Middle frontal gyrus (tissue), 1 donor: ENCODE measurements around the gene RHBDL2.
"Not testable (repeated sequence)": the region's sequence is repeated elsewhere in the genome, so short reads cannot be mapped to it uniquely, and the experiment has no call there.

Experiments
- DNase-seq: peaks from one replicate; pipeline ENCODE4 v3.0.0-alpha.2; 2015; ENCODE audit warnings: low spot score; ENCODE audit errors: extremely low spot score

RHBDL2 gene

DNA sequence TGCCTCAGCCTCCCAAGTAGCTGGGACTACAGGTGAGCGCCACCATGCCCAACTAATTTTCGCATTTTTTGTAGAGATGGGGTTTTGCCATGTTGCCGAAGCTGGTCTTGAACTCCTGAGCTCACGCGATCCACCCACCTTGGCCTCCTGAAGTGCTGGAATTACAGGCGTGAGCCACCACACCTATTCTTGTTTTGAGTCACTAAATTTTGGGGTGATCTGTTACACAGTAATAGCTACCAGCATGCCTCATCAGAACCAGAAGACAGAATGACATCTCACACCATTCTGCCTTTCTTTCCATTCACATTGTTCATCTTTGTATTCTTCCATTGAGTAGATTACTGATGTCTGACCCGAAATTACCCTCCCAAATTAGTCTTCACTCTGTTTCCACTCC lies 9.1 kb downstream of the RHBDL2 start:
- no peak for DNase-seq

DNA sequence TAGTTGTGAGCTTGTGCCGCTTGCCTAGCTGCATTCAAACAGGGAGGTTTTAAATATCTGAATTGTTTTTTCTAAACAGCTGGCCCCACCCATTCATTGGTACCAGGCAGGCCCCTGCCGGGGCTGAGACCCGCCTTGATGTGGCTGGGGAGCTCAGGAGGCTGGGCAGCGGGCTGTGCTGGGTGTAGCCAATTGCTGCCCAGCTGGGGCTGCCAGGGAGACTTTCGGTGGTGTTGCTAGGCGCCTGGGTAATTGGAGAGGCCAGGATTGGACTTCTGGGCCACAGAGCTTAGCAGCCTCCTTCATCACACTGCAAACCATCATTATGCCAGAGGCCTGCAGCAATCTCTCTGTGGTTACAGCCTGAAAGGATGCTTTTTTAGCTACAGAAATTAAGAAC lies 12.2 kb downstream of the RHBDL2 start:
- peak; percentile 80 for DNase-seq

DNA sequence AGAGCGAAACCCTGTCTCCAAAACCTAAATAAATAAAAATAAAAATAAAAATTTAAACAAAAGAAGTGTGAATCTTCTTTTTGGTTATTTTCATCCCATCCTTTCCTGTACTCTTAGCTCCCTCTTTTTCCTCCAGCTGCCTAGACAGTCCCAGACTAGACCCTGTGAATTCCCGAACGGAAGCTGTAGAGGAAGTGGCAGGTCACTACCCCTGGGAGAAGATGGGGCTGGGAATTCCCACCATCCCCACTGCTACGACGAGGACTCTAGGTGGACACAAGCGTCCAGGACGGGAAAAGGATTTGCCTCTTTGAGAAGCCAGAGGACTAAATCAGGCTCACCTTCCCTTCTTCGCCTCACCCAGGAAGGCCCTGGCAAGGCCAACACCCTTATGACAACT lies 12.6 kb downstream of the RHBDL2 start:
- no peak for DNase-seq

DNA sequence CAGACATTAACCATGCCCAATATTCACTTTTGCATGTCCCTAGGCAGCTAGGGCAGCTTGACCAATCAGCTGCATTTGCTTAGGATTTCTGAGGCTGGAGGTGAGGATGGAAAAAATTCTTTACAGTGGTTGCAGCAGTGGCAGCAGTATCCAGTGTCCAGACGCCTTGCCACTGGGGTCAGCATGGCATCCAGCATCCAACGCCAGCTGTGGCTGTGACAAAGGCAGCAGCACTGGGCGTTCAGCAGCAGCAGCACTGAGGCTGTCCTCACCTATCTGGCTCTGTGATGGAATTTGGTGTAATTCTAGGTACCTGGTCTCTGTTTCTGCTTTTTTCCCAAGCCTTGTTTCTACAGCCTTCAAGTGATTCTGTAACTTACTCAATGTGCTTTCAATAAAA lies 15.5 kb downstream of the RHBDL2 start:
- no peak for DNase-seq

DNA sequence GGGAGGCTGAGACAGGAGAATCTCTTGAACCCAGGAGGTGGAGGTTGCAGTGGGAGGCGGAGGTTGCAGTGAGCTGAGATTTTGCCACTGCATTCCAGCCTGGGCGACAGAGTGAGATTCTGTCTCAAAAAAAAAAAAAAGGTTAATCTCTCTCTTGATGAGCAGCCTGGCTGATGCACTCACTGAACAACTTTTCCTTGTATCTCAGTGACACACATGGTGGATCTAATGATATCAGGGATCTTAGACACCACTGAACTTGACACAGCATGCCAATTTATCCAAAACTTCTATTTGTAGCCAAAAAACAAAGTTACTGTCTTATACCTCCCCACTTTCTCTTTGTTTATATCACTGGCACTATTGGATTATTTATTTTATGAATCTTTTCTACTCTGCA lies 16.2 kb downstream of the RHBDL2 start:
- DNase-seq, result no peak

DNA sequence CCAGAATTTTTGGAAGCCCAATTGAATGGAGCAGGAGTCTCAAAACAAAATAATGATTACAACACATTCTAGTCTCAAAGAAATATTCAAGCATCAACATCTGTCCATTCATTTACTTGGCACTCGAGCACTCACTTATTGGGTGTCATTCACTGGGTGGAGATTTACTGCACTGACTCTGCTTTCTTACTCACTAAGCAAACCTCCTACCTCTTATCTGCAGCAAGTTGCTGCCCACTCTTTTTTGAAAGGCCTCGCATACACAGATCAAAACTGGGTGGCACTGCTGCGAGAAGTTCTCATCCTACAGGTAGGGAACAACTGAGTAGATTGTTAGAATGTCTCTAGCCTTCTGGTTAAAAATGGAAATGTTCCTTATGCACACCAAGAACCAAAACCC lies 18.0 kb downstream of the RHBDL2 start:
- DNase-seq, result no peak

DNA sequence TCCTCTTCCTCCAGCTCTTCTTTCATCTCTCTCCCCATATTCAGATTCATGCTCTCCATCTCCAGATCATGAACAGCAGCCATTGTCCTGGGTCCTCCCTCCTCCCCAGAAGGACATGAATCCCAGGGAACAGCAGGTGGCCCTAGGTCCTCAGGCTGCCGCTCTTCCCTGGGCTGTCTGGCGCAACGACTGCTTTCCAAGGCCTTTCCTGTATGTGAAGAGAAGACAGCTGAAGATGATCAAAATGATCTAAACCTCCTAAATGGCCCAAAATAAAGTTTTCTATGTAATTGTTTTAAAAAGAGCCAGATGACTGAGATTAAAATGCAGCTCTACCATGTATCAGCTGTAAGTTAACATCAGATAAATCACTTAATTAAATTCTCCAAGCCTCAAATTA lies 22.5 kb downstream of the RHBDL2 start:
- DNase-seq, result no peak

DNA sequence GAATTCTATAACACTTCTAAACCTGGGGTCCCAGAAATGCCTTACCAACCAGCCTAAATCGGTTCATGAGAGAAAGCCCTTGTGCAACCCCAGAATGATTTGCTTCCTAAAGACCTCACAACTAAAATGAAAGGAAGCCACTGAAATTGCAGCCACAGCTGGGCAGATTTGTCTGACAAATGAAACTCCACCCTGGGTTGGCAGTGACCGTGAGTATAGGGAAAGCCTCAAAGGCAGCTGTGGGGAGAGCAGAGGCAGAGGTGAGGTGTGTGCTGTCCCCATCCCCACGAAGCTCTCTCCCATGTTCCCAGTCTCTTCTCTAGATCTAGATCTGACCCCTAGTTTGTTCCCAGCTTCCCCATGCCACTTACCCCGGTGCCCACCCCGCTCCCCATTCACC lies 23.1 kb downstream of the RHBDL2 start:
- no peak for DNase-seq

DNA sequence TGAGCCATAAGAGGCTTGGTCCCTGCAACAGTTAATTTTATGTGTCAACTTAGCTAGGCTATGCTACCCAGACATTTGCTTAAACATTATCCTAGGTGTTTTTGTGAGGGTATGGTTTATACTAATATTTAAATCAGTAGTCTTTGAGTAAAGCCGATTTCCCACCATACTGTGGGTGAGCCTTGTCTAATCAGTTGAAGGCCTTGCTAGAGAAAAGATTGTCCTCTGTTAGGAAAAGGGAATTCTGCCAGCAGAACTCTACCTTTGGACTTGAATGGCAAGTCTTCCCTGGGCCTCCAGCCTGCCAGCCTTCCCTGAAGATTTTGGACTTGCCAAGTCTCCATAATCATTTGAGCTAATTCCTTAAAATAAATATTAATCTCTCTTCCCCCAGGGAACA lies 23.9 kb downstream of the RHBDL2 start:
- no peak for DNase-seq

DNA sequence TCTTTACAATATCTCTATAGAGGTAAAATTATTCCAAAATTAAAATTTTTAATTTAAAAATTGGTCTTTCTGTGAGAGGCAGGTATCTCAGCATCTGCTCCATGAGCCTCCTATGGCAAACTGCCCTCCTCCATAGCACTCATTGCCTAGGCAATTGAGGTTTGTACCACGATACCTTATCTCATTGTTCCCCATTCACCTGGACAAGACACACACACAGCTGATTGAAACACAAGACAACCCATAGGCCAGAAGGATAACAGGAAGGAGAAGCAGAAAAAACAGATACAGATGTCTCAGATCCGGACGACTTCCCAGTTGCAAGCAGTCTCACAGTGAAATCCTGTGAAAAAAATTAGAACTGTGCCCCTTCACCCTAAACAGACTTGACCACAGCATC lies 24.3 kb downstream of the RHBDL2 start:
- DNase-seq, result no peak

DNA sequence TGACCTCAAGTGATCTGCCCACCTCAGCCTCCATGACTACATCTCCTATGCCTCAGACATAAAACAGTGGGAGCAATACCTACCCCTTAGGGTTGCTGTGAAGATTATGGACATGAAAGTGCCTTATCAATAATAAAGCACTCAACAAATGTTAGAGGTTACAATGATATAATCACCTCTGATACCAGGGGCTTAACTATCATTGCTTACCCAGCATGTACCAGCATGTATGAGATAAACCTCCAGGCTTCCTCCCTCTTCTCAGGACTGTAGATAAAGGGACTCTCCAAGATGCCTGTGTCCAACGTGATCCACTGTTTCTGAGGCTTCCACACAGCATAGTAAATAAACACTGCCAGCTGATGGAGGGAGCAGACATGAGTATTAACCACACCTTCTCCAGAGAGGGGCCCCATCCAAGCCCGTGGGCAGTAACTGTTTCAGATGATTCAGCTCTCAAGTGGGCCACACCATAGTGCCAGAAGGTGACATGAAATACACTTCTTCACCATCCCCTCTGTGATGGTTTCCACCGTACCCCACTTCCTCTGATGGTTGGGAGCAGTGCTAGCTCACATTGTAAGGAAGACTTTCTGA lies 26.2 kb downstream of the RHBDL2 start:
- no peak for DNase-seq

DNA sequence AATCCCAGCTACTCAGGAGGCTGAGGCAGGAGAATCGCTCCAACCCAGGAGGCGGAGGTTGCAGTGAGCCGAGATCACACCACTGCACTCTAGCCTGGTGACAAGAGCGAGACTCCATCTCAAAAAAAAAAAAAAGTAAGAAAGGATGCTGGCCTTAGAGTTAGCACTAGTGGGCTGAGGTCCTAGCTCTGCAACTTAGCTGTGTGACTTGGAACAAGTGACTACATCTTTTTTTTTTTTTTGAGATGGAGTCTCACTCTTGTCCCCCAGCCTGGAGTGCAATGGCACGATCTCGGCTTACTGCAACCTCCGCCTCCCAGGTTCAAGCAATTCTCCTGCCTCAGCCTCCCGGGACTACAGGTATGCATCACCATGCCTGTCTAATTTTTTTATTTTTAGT lies 26.7 kb downstream of the RHBDL2 start:
- DNase-seq, result not testable (repeated sequence)

DNA sequence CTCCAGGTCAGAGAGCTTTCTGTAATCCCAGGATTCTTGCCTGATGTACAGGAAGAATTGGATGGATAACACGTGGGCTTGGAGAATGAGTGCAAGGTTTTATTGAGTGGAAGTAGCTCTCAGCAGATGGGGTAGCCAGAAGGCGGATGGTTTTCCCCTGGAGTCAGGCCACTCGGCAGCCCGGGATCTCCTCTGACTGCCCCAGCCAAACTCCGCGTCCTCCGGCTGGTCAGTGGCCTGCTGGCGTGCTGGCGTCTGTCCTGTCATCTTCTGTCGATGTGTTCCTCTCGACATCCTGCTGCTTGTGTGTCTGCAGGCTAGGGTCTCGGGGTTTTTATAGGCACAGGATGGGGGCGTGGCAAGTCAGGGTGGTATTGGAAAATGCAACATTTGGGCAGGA lies 32.8 kb downstream of the RHBDL2 start:
- no peak for DNase-seq

DNA sequence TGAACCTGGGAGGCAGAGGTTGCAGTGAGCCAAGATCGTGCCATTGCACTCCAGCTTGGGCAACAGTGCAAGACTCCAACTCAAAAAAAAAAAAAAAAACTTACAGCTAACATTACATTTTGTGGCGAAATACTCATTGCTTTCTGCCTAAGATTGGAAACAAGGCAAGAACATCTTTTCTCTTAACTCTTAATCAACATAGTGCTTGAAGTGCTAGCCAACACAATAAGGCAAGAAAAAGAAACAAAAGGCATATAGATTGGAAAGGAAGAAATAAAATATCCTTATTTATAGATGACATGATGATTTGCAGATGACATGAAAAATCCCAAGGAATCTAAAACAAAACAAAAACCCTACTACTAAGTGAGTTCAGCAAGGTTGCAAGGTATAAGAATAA lies 35.6 kb downstream of the RHBDL2 start:
- DNase-seq, result no peak

DNA sequence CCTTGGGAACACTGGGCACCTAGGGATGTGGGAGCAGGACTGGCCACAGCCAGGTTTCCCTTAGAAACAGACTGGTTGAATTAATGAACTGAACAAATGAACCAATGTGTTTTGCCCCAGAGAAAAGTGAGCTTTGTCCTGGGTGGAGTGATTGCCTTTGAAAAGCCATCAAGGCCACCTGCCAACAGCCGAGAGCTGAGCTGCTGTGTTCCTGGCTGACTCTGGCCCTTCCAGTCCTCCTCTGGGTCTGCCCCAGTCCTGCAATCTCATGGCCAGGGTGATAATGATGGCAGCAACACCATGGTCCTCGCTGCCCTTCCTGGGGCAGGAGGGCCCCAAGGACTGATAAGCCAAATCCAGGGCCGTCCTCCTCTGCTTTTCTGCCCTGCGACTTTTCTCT lies 42.1 kb downstream of the RHBDL2 start:
- no peak for DNase-seq

DNA sequence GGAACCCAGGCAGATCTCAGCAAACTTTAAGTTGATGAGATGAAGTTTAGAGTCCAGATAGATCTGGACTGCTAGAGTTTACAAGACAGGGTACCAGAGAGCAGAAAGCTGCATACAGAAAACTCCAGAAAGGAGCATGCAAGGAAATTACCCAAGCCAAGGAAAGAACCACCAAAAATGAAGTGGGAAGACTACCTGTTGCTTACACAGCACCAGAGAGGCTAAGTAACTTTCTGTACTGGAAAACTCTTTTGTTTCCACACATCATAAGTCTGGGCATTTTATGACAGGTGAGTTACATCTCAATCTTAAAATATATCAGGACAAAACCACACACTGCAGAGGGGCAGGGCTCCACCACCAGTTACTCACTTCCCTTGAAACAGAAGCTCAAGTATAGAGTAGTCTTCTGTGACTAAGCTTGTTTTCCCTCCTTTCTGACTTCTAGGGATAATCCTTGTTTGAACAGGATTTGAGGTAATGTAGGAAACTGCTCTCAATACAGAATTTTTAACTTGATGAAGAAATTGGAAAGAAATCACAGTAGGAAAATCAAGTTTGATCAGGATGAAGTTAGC lies 42.9 kb downstream of the RHBDL2 start:
- no peak for DNase-seq

DNA sequence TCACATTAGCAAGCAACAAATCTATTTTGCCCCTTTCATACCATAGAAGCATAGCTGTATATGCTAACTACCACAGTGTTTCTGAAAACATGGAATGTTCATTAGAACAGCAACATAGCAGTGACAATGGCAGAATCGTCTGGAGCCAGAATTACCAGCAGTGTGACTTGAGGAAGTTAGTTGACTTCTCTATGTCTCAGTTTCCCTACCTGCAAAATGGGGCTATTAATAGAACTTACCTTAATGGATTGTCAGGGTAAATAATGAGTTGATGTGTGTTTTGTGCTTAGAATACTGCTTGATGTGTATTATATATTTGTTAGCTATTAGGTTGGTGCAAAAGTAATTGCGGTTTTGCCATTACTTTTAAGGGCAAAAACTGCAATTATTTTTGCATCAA lies 45.5 kb downstream of the RHBDL2 start:
- DNase-seq, result no peak

DNA sequence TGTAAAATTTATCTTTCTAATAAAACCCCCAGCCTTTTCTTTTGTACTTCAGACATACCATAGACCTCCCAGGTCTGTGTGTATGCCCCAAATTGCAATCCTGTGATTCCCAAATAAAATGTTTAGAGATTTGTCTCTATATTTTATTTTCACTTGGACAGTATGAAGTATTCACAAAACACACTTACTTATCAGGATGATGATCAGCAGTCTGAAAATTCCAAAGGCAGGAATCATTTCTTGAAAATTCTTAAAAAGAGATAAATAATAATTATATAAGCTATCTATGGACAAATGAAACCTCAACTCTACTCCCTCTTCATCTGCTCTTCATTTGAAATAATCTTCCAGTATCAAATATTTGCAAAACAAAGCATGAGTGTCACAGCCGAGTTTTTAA lies 48.7 kb downstream of the RHBDL2 start:
- no peak for DNase-seq

DNA sequence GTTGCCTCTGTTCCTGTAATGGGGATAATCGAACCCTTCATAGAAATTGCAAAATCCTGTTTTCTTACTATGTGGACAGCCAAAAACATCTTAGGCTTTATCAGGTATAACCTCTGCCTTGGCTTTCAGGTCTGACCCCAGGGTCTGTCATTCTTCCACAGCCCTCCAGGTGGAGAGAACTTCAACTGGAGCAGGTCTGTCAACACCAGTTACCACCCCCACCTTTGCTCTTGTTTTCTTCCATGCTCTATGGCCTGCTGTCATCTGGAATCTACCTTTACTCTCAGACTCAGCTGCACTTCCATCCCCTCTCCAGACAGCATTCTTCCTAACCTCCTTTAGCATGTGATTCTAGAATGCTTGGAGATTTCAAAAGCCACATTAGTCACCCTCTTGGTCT lies 49.9 kb downstream of the RHBDL2 start:
- DNase-seq, result no peak

DNA sequence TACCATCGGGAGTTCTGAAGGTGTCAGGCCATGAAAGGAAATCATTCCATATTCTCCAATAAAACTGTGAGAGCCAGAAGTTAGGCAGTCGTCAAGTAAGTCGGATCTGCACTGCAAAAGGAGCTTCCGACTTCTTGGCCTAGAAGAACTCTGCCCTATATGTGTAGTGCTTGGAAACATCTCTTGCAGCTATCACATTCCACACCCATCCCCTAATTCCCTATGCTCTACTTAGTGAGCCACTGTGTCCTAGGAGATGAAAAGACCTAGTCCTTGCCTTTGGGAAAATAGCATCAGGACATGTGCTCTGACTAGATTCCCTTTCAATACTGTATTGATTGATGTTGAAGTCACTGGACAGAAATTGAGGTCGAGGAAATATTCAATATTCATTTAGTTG lies 52.0 kb downstream of the RHBDL2 start:
- DNase-seq, result no peak

DNA sequence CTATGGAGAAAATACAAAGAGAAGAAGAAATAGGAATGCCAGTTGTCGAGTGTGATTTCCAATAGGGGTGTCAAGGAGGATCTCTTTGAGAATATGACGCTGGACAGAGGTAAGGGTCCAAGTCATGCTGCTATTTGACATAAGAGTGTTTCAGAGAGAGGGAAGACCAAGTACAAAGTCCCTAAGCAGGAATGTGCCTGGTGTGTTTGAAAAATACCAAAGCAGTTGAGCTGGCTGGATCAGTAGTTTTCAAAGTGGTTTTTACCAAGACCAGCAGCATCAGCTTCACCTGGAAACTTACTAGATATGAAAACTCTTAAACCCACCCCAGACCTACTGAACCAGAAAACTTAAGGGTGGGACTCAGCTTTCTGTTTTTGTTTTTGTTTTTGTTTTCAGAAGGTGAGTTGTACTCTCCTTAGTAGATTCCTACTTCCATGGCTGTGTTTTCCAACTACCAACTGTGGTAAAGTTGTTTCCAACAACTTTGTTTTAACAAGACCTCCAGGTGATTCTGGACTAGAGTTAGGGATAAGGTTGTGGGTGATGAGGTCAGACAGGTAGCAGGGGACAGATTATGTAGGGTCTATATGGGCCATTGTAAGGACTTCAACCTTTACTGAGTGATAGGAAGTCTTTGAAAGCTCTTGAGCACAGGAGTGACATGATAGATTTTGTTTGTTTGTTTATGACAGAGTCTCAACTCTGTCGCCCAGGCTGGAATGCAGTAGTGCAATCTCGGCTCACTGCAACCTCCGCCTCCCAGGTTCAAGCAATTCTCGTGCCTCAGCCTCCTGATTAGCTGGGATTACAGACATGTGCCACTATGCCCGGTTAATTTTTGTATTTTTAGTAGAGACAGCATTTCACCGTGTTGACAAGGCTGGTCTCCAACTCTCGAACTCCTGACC lies 53.0 kb downstream of the RHBDL2 start:
- DNase-seq, result no peak

DNA sequence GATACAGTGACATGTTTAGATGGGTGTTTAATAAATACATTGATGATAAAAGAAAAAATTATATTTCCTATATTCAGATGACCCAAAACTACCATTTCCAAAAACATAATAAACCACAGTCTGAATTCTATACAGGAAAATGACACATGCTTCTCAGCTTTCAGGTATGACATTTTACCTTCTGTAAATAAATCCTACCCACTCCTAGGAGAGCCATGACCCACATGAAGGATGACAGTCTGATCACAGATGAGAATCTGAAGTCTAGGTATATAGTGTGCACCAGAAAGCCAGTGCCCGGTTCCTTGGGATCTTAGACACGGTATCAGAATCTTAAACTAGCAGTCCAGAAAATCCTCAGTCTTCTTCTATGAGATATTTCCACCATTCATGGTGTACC lies 56.5 kb downstream of the RHBDL2 start:
- no peak for DNase-seq

DNA sequence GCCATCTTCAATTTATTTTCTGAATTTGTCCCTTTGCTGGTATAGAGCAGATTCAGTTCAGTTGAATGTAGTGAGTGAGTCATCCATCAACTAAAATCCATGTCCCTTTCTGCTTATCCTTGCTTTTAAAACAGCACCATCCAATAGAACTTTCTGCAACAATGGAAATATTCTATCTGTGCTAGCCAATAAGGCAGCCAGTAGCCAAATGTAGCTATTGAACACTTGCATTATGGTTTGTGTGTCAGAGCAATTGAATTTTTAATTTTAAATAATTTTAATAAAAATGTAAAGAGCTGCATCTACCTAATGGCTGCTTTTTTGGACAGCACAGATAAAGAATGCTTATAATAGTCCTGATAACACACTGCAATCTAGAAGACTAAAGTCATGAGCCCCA lies 60.1 kb downstream of the RHBDL2 start, which contains the start of gene GJA9:
Gene GJA9, minus strand, starts transcription at position 101 of the 400 bp plus-strand sequence. CDS start 5,489 bp downstream, outside the sequence.
- no peak for DNase-seq
